Activated T-cell treated with anti-CD3 and anti-CD28 coated beads, Interleukin-2, amount 50 U/mL, for 48 hours (primary cell): ENCODE results near the gene SHC2.
"Not testable (repeated sequence)": the region's sequence is repeated elsewhere in the genome, so short reads cannot be mapped to it uniquely, and the experiment has no call there.

Experiments used
- DNase-seq, 2 experiments: peaks; one replicate each; pipeline ENCODE4 v3.0.0-alpha.2; 2020

Gene SHC2

DNA sequence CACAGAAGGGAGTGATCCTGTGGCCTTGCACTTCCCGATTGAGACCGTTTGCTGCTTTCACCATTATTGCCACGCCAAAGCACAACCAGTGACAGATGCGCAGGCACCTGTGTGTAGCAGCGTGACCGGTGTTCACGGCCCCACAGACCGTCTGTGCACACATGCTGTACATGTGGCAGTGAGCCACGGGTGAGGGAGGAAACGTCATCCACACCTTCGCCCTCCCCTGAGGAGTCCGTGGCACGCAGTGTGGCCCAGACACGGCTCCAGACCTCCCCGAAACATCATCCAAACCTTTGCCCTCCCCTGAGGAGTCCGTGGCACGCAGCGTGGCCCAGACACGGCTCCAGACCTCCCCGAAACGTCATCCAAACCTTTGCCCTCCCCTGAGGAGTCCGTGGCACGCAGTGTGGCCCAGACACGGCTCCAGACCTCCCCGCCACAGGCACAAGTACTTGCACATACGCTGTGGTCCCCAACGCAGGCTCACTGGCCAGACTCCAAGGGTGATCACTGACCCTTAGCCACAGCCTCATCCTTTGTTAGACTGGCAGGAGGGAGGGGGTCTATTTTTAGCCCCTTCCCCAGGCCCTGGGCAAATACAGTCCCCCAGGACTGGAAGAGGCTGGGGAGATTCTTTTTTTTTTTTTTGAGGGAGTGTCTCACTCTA, 7.9 kb upstream of the SHC2 start:
- DNase-seq: no peak

DNA sequence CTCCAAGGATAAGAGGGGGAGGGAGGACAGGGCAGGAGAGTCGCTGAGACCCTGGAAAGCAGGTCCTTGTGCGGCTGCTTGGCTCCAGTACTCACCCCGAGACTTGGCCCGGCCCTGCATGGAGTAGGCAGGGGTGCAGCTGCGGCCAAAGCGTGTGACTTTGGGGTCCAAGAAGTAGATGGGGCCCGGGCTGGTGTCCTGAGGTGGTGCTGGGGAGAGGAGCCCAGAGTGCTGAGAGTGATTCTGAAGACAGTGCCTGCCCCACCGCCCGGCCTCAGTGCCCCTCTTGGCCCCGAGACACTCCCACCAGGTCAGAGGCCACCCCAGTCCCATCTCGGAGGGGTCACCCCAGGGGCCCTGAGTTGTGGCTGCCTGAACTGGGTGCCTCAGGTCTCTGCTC, 6.7 kb upstream of the SHC2 start:
- no peak for DNase-seq

DNA sequence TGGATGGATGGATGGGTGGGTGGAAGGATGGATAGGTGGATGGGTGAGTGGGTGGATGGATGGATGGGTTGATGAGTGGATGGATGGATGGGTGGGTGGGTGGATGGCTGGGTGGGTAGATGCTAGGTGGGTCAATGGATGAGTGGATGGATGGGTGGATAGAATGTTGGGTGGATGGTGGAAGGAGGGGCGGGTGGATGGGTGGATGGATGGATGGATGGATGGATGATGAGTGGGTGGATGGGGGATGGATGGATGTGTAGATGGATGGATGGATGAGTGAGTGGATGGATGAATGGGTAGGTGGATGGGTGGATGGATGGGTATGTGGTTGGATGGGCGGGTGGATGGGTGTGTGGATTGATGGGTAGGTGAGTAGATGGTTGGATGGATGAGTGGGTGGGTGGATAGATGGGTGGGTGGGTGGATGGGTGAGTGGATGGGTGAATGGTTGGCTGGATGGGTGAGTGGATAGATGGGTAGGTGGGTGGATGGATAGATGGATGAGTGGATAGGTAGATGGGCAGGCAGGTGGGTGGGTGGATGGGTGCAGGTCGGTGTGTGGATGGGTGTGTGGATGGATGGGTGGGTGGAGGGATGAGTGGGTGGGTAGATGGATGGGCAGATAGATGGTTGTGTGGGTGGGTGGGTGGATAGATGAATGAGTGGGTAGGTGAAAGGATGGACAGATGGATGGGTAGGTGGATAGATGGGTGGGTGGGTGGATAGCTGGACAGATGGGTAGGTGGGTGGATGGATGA, 4.4 kb upstream of the SHC2 start:
- DNase-seq: no peak

DNA sequence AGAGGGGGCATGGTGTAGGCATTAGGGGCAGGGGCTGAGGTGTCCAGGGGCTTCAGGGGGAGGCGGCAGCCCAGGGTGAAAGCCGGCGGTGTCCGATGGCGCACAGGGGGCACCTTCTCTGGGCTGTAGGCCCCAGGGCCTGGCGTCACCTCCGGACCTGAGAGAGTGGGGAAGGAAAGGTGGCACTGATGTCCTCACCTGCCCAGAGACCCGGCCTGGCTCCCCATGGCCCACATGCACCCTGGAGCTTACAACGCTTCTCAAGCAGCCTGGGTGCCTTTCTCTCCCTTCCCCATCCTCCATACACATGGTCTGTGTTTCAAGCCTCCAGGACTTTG, 3.3 kb upstream of the SHC2 start:
- DNase-seq: no peak

DNA sequence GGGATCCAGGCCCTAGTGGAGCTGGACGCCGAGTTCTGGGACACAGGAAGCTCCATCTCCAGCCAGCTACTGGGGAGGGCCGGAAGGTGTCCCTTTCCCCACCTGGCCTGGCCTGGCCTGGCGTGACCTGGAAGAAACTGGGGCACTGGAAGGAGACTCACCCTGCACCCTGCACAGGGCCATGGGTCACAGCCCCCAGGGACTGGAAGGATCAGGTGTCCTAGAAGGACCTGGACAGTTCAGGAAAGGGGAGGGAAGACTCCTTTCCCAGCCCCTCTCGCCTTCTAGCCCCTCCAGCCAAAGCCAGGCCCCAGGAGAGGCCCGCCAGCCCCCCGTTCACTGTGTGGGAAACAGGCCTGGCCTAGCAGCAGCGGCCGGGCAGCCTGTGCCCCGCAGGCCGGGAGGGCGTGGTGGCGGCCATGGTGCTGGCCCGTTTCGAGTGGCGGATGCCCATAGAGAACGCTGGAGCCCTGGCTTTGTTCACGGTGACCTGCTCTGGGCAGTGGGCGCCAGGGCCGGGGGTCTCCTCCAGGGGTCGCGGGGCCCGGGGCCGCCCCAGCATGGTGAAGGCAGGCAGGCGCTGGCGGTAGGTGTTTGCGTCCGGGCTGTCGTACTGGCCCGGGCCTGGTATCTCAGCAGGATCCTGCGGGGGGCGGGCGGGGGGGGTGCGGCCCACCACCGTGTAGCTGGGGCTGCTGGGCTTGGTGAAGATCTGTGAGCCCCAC, 2.8 kb upstream of the SHC2 start:
- no peak for DNase-seq

DNA sequence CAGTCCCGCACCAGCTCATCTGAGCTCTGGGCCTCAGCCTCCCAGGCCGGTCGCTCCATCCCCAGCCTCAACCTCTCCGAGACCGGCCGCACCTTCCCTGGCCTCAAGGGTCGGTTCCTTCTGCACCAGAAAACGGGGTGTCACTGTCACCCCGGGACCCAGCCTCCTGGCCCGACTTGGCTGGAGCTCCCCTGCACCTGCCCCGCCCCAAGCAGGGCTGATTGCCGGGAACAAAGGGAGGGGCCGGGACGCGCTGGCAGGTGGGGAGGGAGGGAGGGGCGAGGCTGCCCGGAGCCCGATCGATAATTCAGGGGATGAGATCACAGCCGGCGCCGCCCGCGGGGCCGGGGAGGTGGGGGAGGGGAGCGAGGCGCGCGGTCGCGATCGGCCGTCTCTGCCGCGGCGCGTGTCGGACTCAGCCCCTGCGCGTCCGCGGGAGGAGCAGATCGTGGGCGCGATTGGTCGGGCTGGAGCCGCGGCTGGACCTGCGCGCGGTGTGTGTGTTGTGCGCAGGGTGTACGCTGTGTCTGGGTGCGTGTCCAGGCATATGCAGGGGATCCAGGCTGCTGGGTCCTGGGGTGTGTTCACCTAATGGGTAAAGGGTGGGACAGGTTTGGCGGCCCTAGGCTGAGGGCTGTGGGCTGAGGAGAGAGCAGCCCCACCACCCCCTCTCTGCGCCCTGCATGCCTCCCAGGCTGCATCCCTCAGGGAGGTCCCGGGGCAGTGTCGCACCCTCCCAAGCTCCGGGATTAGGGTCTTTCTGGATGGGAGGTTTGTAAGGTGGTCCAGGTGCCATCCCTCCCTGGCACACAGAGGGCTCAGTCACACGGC, 1.1 kb upstream of the SHC2 start:
- peak; percentile 26 to 34 for DNase-seq

DNA sequence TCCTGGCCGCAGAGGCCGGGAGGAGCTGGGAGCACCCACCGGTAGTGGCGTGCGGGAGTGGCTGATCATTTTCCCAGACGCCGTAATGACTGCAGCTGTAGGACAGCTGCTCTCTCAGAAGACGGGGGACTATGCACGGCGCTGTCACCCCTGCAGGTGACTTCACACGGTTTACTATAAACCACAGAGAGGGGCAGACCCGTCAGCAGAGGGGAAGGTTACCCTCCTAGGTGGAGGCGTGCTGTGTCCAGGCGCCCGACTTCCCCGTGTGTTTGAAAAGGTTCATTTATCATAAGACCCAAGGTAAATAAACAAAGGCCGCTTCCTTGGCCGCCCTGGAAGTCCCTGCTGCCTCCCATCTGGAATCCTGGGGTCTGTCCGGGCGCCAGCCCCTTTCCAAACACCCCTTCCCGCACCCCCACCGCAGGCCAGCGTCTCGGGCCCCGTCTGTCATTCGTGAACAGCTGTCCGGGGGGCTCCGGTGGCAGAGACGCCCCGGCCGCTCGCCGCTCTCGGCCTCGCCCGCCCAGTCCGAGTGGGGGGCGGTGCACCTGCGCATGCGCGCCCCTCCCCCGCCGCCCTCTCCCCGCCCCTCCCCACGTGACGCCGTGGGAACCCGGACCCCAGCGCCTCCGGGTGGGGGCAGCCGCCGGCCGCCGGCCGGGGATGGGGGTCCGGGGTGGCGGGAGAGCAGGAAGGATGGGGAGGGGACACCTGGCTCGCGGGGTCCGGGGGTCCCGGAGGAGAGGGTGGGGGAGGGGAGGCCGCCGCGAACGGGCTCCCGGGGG, 915 bp downstream of the SHC2 start:
- DNase-seq: peak; percentile 42 to 58

DNA sequence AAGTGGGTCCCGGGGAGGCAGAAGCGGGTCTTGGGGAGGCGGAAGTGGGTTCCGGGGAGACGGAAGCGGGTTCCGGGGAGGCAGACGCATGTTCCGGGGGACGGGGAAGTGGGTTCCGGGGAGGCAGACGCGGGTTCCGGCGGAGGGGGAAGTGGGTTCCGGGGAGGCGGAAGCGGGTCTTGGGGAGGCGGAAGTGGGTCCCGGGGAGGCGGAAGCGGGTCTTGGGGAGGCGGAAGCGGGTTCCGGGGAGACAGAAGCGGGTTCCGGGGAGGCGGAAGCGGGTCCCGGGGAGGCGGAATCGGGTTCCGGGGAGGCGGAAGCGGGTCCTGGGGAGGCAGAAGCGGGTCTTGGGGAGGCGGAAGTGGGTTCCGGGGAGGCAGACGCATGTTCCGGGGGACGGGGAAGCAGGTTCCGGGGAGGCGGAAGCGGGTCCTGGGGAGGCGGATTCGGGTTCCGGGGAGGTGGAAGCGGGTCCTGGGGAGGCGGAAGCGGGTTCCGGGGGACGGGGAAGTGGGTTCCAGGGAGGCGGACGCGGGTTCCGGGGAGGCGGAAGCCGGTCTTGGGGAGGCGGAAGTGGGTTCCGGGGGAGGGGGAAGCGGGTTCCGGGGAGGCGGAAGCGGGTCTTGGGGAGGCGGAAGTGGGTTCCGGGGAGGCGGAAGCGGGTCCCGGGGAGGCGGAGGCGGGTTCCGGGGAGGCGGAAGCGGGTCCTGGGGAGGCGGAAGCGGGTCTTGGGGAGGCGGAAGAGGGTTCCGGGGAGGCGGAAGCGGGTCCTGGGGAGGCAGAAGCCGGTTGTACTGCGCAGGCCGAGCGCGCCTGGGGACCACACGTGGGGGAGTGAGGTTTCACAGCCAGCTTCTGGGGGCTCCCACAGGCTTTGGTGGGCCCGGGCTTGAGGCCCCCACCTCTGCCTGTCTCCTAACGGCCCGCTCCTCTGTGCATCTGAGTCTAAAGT, 2.5 kb downstream of the SHC2 start:
- DNase-seq: no peak

DNA sequence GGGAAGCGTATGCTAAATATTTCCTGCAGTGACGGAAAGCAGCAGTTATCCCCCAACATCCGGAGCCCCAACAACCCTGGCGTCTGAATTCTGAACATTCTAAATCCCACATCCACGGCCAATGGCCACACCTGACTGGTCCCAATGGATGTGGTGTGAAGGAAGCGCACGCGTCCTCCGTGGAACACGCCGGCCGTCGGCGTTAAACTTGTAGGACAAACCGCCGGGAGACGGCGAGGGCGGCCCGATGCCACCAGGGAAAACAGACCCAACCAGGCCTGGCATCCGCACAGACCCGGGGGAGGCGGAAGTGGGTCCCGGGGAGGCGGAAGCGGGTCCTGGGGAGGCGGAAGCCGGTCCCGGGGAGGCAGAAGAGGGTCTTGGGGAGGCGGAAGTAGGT, 3.2 kb downstream of the SHC2 start:
- DNase-seq: no peak

DNA sequence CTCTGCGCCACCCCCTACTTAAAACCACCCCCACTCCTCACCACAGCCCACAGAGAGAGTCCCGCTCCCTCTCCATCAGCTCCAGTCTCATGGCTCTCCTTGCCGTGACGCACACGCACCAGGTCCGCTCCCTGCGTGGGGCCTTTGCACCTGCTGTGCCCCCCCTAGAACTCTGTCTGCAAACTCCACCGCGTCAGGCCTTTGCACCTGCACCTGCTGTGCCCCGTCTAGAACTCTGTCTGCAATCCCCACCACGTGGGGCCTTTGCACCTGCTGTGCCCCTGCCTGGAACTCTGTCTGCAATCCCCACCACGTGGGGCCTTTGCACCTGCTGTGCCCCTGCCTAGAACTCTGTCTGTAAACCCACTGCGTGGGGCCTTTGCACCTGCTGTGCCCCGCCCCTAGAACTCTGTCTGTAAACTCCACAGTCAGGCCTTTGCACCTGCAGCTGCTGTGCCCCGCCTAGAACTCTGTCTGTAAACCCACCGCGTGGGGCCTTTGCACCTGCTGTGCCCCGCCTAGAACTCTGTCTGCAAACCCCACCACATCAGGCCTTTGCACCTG, 4.2 kb downstream of the SHC2 start:
- DNase-seq: no peak

DNA sequence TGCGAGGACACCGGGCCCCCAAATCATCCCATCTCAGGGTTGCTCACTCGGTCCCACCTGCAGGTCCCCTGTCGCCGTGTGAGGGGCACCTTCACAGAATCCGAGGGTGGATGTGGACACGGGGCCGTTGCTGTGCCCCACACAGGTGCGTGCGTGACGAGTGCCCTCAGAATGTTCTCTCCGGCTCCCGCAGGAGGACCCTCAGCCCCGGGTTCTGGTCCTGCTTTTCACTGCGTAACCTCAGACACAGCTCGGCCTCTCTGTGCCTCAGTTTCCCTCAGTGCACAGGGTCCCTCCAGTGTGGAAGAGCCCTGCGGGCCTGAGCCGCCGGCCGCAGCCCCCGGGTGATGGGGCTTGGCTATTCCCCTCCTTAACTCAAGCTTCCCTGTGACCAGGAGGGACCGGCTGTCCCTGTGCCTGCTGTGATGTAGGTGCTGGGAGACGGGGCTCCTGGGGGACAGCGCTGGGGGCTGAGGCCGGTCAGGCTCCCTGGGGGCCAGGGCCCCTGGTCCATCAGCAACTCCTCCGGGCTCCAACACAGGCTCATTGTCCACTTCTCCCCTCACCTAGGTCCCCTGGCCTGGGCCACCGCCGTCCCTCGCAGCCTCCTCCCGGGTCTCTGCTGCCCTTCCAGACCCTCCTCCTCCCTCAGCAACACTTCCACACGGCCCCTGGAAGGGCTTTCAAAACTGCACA, 4.8 kb downstream of the SHC2 start:
- no peak for DNase-seq

DNA sequence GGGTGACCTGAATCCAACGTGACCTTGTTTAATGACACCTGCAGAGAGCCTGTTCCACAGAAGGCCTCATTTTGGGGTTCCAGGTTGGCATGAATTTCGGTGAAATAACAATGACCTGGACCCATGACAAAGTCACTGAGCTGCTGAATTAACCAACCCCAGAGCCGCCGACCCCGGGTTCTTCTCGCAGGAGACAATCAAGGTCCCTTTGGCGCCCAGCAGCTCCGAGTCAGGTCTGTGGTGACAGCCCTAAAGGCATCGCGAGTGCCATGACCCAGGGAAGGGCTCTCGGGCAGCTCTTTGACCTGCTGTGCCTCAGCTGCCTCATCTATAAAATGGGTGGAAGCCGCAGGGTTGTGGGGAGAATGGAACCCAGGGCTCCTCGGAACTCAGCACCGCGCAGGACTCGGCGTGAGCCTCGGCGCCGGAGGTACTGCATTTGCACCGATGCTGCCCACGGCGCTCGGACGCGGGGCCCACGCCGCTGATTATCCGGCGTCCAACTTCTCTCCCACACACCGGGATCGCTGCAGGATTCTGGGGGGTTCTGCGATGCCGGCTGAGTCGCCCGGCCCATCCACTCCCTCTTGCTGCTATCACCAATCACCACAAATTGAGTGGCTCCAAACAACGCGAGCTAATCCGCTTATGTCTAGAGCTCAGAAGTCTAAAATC, 5.7 kb downstream of the SHC2 start:
- DNase-seq: no peak

DNA sequence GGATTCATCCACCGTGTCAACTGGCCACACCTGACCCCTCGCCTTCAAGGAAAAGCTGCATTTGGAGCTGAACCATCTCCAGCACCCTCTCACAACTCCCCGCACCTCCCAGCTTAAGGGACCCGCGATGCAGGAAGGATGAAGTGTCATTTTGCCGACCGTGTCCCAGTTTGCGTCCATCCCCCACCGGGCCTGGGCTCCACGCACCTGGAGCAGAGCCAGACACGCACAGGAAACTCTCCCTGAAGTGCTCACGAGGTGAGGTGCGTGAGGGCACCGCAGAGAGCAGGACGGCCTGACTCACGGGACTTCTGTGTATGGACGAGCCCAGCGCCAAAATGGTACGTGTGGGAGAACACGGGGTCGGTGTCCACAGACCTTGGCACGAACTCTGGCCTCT, 7.2 kb downstream of the SHC2 start:
- DNase-seq: no peak

DNA sequence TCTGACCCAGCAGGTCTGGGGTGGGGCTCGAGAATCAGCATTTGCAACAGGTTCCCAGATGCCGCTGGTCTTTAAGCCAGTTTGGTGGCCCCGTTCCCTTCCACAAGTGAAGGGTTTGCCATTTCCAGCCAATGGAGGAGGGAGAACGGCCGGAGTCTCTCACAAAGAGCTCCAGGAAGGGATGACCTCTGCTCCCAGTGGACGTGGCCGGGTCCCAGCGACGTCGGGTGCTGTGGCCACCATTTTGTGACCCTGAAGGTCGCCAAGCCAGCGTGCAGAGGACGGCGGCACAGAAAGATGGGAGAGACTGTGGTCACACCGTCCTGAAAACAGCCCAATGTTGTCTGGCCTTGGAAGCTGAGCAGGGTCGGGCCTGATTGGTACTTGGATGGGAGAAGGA, 8.0 kb downstream of the SHC2 start:
- DNase-seq: no peak

DNA sequence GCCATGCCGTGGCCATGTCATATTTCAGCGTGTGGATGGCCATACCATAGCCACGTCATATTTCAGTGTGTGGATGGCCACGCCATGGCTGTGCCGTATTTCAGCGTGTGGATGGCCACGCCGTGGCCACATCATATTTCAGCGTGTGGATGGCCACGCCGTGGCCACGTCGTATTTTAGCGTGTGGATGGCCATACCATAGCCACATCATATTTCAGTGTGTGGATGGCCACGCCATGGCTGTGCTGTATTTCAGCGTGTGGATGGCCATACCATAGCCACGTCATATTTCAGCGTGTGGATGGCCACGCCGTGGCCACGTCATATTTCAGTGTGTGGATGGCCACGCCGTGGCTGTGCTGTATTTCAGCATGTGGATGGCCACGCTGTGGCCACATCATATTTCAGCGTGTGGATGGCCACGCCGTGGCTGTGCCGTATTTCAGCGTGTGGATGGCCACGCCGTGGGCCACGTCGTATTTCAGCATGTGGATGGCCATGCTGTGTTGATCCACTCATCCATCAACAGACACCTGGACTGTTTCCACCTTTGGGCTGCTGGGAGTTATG, 9.8 kb downstream of the SHC2 start:
- DNase-seq: not testable (repeated sequence)

DNA sequence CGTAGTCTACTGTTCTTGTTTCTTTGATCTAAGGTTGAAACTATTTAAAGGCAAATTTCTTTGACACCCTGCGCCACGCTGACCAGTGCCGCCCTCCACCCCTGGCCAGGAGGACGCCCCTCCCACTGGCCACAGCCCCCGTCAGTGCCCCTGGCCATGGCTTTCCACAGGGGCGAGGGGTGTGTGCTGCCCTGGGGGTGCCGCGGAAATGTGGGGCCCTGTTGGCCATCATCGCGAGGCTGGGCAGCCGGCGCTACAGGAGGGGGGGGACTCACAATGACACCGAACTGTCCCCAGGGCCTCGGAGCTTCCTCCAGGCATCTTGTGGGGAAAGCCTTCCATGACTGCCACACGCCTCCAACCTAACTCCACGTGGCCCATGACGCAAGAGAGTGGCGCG, 10.9 kb downstream of the SHC2 start:
- no peak for DNase-seq

DNA sequence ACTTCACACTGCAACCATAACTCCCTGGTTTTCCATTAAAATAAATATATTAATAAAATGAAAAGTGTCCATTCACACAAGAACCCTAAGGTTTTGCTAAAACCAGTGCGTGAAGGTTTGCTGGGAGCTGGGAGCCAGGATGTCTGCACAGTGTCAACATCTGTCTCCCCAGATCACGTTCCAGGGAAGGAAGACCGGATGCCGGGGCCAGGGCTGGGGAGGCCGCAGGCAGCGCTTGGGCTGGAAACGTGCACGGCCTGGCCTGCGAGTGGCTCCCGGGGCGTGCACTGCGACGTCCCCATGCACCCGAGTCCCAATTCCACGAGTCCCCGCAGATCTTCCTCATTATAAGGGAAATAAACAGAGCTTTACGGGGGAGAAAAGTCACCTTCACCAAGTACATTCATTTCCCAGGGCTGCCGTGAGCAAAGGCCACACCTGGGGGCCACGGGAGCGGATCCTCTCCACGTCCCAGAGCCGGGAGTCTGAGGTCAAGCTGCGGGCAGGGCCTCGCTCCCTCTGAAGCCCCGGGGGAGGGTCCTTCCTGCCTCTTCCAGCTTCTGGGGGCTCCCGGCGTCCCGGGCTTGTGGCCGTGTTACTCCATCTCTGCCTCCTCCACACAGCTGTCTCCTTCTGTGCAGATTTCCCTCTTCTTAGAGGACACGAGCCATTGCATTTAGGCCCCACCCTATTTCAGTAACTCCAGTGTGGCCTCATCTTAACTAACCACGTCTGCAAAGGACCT, 12.8 kb downstream of the SHC2 start:
- no peak for DNase-seq

DNA sequence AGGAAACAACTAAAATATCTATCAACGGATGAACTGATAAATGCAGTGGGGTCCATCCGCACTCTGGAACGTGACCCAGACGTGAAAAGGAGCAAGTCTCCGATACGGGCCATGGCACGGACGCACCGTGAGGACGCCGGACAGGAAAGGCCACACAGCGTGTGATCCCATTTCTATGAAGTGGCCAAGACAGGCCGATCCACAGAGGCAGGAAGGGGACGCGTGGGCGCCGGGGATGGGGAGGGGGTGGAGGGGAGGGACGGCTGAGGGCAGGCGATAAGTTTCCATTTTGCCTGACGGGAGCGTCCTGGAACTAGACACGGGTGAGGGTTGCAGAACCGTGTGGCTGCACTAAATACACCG, 13.8 kb downstream of the SHC2 start:
- no peak for DNase-seq
